Hematopoietic multipotent progenitor cell treated with erythropoietin and hydrocortisone succinate and interleukin-3 and kit ligand, for 8 days (in vitro differentiated cells): ENCODE results near the gene PATJ.
"Not testable (repeated sequence)": the region's sequence is repeated elsewhere in the genome, so short reads cannot be mapped to it uniquely, and the experiment has no call there.

Experiments used
- DNase-seq: peaks from one replicate; pipeline ENCODE4 v3.0.0-alpha.2; 2015

Gene PATJ

DNA sequence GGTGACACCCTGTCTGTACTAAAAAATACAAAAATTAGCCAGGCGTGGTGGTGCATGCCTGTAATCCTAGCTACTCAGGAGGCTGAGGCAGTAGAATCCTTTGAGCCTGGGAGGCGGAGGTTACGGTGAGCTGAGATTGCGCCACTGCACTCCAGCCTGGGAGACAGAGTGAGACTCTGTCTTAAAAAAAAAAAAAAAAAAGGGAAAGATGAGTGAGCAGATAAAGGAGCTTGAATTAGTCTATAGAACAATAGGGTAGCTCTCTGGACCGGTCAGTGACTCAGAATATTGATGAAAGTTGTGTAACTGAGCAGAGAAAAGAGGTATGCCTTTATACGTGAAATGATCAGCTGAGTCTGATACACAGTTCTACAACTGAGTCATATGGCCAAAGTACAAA is 95.3 kb downstream of the PATJ start:
- DNase-seq, result not testable (repeated sequence)

- DNase-seq, result no peak
Measured at GRCh38 chr1:61839679-61840078, 97.4 kb downstream of the PATJ start.

- no peak for DNase-seq
Measured at GRCh38 chr1:61842036-61842435, 99.8 kb downstream of the PATJ start.

DNA sequence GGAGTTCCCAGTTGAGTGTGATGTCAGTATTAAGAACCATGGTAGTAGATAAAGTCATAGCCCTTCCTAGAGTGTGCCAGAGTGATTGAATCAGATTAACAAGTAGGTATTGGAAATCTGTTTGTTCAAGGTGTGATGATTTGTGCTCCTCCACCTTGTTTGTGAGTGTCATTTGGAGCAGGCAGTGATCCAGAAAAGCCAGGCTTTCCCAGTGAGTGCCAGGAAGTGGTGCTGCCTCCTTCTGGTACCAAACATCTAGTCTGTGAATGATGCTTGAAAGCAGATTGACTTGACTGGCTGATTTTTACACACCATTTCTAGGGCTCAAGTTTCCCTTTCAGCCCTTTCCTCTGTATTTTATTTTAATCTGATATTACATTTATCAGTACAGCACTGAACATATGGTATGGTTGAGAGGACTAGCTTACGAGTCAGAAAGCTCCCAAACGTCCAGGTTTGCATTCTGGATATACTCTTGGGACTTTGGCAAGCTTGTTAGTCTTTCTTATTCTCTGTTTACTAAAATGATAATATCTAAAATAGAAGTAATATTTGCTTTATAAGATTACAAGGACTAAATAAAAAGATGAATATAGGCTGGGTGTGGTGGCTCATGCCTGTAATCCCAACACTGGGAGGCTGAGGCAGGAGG is 100.7 kb downstream of the PATJ start:
- DNase-seq, result no peak

- DNase-seq, result no peak
Measured at GRCh38 chr1:61844006-61844405, 101.7 kb downstream of the PATJ start.

GRCh38 chr1:61844664-61845063 is 102.4 kb downstream of the PATJ start:
- not testable (repeated sequence) for DNase-seq

GRCh38 chr1:61851235-61851634 is 109.0 kb downstream of the PATJ start:
- DNase-seq, result no peak

DNA sequence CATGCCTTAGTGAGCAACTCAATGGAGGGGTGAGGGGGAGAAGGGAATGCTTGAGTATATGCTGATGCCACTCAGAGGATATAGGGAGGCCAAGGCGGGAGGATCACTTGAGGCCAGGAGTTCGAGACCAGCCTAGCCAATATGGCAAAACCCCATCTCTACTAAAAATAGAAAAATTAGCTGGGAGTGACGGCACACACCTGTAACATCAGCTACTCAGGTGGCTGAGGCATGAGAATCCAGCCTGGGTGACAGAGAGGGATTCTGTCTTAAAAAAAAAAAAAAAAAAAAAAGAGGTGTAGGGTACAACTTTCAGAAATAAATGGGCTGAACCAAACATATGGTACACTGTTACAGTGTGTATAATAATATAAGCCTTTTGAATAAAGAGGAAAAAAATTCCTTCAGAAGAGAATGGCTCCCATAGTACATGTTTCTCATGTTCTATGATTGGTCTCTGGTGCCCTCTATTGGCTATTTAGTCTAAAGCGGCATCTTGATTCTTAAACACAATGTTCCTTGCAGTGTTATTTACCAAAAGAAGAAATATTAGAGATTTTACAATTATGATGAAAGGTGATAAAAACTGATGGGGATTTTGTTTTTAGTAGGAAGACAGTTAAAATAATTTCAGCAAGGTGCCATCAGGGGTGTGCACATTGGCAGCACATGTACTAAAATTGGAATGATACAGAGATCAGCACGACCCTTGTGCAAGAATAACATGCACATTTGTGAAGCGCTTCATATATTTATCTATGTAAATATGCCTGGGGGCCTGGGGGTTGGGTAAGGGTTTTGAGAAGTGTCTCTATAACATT is 109.8 kb downstream of the PATJ start:
- peak; percentile 81 for DNase-seq

DNA sequence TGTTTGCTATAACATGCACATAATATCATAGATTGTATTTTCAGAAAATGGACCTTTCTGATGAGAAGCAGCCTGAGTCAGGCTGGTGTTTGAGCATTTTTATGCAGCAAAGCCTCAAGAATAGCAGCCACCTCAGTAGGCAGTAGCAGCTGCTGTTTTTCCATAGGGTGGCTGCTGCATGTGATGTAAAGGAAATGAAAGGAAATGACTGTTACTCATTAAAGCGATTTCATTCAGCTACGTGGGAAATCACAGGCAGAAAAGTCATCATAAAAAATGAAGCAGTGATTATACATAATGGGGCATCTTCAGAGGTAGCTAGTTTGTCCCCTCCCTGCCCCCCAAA is 110.4 kb downstream of the PATJ start:
- no peak for DNase-seq

DNA sequence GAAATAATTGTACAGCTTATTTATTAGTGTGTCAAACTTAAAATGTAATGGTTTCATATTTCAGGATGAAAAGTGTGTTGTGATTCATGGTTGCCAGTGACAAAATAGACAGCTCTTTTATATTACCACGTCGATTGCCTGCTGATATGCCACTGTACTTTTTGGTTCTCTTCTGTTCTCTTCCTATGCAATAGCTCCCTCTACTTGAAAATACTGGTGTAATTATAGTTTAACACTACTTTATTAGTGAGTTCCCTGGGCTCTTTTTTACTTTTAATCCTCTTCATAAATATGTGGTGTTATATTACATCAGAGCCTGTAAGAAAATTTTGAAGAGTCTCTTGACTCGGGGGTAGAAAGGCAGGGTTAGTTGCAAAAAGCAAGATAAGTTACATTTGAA is 111.3 kb downstream of the PATJ start:
- peak; percentile 45 for DNase-seq

DNA sequence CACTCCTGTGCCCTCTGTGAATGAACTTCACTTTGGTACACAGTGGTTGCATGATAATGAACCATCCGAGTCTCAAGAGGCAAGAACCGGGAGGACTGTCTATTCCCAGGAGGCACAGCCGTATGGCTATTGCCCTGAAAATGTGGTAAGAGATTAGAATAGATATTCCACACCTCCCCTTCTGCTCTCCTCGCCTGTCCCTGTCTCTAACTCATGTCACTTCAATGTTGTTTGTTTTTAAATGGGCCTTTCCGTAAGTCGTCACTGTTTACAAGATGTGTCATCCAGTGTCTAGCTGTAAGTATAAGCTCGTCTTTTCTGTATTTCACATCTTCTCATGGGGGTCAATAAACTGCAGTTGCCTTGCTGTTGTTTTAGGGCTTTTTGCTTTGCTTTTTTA is 122.2 kb downstream of the PATJ start:
- DNase-seq, result no peak

- no peak for DNase-seq
Measured at GRCh38 chr1:61865646-61866220, 123.5 kb downstream of the PATJ start.

- DNase-seq, result no peak
Measured at GRCh38 chr1:61869691-61870109, 127.4 kb downstream of the PATJ start.

GRCh38 chr1:61872206-61872605 is 129.9 kb downstream of the PATJ start:
- no peak for DNase-seq

GRCh38 chr1:61873581-61873980 is 131.3 kb downstream of the PATJ start:
- DNase-seq, result peak; percentile 77

- DNase-seq, result no peak
Measured at GRCh38 chr1:61873994-61874393, 131.7 kb downstream of the PATJ start.

- no peak for DNase-seq
Measured at GRCh38 chr1:61875198-61875597, 132.9 kb downstream of the PATJ start.

DNA sequence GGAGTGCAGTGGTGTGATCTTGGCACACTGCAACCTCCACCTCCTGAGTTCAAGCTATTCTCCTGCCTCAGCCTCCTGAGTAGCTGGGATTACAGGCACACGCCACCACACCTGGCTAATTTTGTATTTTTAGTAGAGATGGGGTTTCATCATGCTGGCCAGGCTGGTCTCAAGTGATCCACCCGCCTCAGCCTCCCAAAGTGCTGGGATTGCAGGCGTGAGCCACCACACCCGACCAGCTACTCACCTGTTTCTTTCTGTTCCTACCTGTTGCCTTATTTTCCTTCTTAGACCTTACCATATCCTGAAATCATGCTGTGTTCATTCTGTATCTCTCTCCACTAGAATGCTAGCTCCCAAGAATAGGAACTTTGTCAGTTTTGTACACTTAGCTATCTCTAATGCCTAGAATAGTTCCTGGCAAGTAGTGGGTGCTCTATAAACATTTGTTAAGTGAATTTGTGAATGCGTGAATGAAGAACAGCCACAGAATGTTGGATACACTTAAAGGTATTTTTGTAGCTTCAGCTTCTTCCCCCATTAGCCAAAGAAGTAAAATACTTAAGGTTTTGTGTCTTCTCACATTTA is 137.7 kb downstream of the PATJ start:
- not testable (repeated sequence) for DNase-seq

GRCh38 chr1:61887076-61887867 is 145.0 kb downstream of the PATJ start:
- DNase-seq, result no peak

- no peak for DNase-seq
Measured at GRCh38 chr1:61887931-61888564, 145.8 kb downstream of the PATJ start.

DNA sequence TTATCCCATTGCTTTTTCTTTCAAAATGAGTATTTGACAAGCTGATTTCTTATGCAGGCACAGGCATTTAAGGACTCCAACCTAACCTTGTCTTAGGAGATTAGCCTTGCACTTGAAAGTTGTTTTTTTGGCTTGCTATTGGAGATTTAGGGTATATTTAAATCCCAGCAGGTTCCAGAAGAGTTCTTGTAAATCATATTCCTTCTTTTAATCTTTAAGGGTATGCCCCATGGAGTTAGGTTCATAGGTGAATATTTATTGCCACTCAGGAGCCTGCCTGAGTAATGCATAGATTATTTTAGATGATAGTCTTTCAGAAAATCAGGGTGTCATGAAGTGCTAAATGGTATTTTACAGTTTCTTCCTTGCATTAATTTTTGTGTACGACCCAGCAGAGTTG is 146.5 kb downstream of the PATJ start:
- DNase-seq, result no peak

- DNase-seq, result not testable (repeated sequence)
Measured at GRCh38 chr1:61890435-61890834, 148.2 kb downstream of the PATJ start.

- DNase-seq, result no peak
Measured at GRCh38 chr1:61892977-61893376, 150.7 kb downstream of the PATJ start.
